PC-3 (cell line): ENCODE results near the gene NLGN1. TPM values are rescaled to one million over a fixed set of nuclear protein-coding genes. Genes with fewer than 3 reads are reported as not detected.

Experiments used
- ATAC-seq: fragments of 200-7000 bp; cut with Tn5 transposase; 2 replicates; pipeline ENCODE4 v1.9.1; 2020; ENCODE audit warnings: mild to moderate bottlenecking, moderate library complexity
- BruUV-seq: library from RNA; stranded (reverse); fragments of 400-500 nt; replicated peaks from 2 replicates; lab custom pipeline; 2021; lab: Mats Ljungman, UMichigan
- CTCF ChIA-PET: fragments of 300-600 bp; sonication (Branson Sonifier 250); formaldehyde crosslinking; loops from one replicate; lab custom pipeline; 2022; ENCODE audit warnings: antibody characterized with exemption; lab: Charles Lee
- POLR2A ChIA-PET: fragments of 300-600 bp; sonication (Branson Sonifier 250); formaldehyde crosslinking; loops from one replicate; lab custom pipeline; 2022; ENCODE audit warnings: antibody characterized with exemption; ENCODE audit not compliant: unreplicated experiment; lab: Charles Lee
- DNase-seq: peaks from one replicate; pipeline ENCODE4 v3.0.0-alpha.2; 2015
- H2AFZ ChIP-seq: fragments of 300-600 bp; sonication (generic); 2 replicates; pipeline ENCODE4 v1.6.0; 2016; ENCODE audit warnings: antibody characterized with exemption, low read length
- H3F3A ChIP-seq: fragments of 300-600 bp; sonication (generic); one replicate; pipeline ENCODE4 v1.6.0; 2017; ENCODE audit warnings: antibody characterized with exemption, low read length, control low read depth, mild to moderate bottlenecking; ENCODE audit not compliant: unreplicated experiment
- H3K27ac ChIP-seq: fragments of 300-600 bp; sonication (generic); 2 replicates; pipeline ENCODE4 v1.5.1; 2016; ENCODE audit warnings: mild to moderate bottlenecking, low read length
- H3K27me3 ChIP-seq: fragments of 300-600 bp; sonication (generic); 2 replicates; pipeline ENCODE4 v1.6.1; 2016; ENCODE audit warnings: low read length, mixed read lengths
- H3K36me3 ChIP-seq: fragments of 300-600 bp; sonication (generic); 2 replicates; pipeline ENCODE4 v1.6.1; 2016; ENCODE audit warnings: low read depth, mixed run types, low read length, mixed read lengths
- H3K4me1 ChIP-seq: fragments of 300-600 bp; sonication (generic); 2 replicates; pipeline ENCODE4 v1.5.1; 2016; ENCODE audit warnings: low read length; ENCODE audit not compliant: insufficient read depth
- H3K4me2 ChIP-seq: fragments of 300-600 bp; sonication (generic); 2 replicates; pipeline ENCODE4 v1.6.0; 2016; ENCODE audit warnings: low read length
- H3K4me3 ChIP-seq: fragments of 300-600 bp; sonication (generic); 2 replicates; pipeline ENCODE4 v1.5.1; 2016; ENCODE audit warnings: mild to moderate bottlenecking, low read length, mixed read lengths
- H3K79me2 ChIP-seq: fragments of 300-600 bp; sonication (generic); 2 replicates; pipeline ENCODE4 v1.6.1; 2017; ENCODE audit warnings: low read length, mixed read lengths
- H3K9ac ChIP-seq: fragments of 300-600 bp; sonication (generic); 2 replicates; pipeline ENCODE4 v1.6.0; 2016; ENCODE audit warnings: mild to moderate bottlenecking, low read length
- H3K9me2 ChIP-seq: fragments of 300-600 bp; sonication (generic); replicated peaks from 2 replicates; pipeline ENCODE4 v1.6.1; 2016; ENCODE audit warnings: mixed run types, low read length, mixed read lengths
- H3K9me3 ChIP-seq: fragments of 300-600 bp; sonication (generic); 2 replicates; pipeline ENCODE4 v1.6.1; 2016; ENCODE audit warnings: low read length, mixed read lengths
- H4K20me1 ChIP-seq: fragments of 300-600 bp; sonication (generic); 2 replicates; pipeline ENCODE4 v1.6.1; 2016; ENCODE audit warnings: low read length, mixed read lengths
- CTCF ChIP-seq: fragments of 300-600 bp; sonication (generic); conservative IDR thresholded peaks from 2 replicates; pipeline ENCODE4 v1.5.1; 2017; ENCODE audit warnings: antibody characterized with exemption, low read depth, mild to moderate bottlenecking, low read length
- EZH2 ChIP-seq: fragments of 300-600 bp; sonication (generic); IDR thresholded peaks from one replicate; pipeline ENCODE4 v1.6.1; 2017; ENCODE audit warnings: antibody characterized with exemption, mild to moderate bottlenecking, low read length; ENCODE audit not compliant: unreplicated experiment
- EZH2phosphoT487 ChIP-seq: fragments of 300-600 bp; sonication (generic); IDR thresholded peaks from 2 replicates; pipeline ENCODE4 v1.6.1; 2018; ENCODE audit warnings: mild to moderate bottlenecking, antibody characterized with exemption, low read length, borderline replicate concordance
- intact Hi-C: fragments of 100-400 bp; cut with micrococcal nuclease; formaldehyde crosslinking; loops from 2 replicates; pipeline ENCODE4 v1.9.0; 2023
- total RNA-seq: library from RNA; depleted of rRNA; stranded (reverse); fragments of >200 nt; gene quantifications from 2 replicates; pipeline ENCODE4 v1.2.3, GENCODE V29; 2014

The NLGN1 gene
- total RNA-seq, 1 experiment from 2014 or later: 0.77 TPM

GRCh38 chr3:174233511-174233910 lies 836.0 kb downstream of the NLGN1 start:
- Histone ChIP-seq H3K79me2 (no peaks in the 10 kb centered on the region), H2AFZ (no peak overlapping the region), H3K9me2 (no peaks in the 10 kb centered on the region), H3K9me3 (no peaks in the 10 kb centered on the region), H3K4me3 (no peak overlapping the region), H3K4me1 (no peaks in the 10 kb centered on the region), H3K36me3 (no peaks in the 10 kb centered on the region), H4K20me1 (no peaks in the 10 kb centered on the region), H3K27ac (no peak overlapping the region), H3F3A (no peaks in the 10 kb centered on the region), H3K4me2 (no peak overlapping the region), H3K27me3 (no peaks in the 10 kb centered on the region), H3K9ac (no peak overlapping the region)
- ChIA-PET CTCF (no interaction called here), POLR2A (no interaction called here)
- no peak for TF ChIP-seq CTCF
- no peak for TF ChIP-seq EZH2
- no peak for TF ChIP-seq EZH2phosphoT487
- intact Hi-C loops: no loop called here
- no TSS peak for BruUV-seq
- no peak for ATAC-seq
- DNase-seq: no peak

GRCh38 chr3:174242311-174243041 lies 844.9 kb downstream of the NLGN1 start:
- Histone ChIP-seq H3F3A (no peaks in the 10 kb centered on the region), H3K27me3 (no peaks in the 10 kb centered on the region), H3K27ac (no peak overlapping the region), H4K20me1 (no peaks in the 10 kb centered on the region), H3K4me3 (no peak overlapping the region), H3K36me3 (no peaks in the 10 kb centered on the region), H2AFZ (no peak overlapping the region), H3K79me2 (no peaks in the 10 kb centered on the region), H3K9me3 (no peaks in the 10 kb centered on the region), H3K4me2 (no peak overlapping the region), H3K9ac (no peak overlapping the region), H3K4me1 (no peaks in the 10 kb centered on the region), H3K9me2 (no peaks in the 10 kb centered on the region)
- intact Hi-C loops: no loop called here
- ChIA-PET POLR2A (no interaction called here), CTCF (no interaction called here)
- ATAC-seq (no peak), DNase-seq (no peak)
- BruUV-seq: no TSS peak
- TF ChIP-seq EZH2phosphoT487 (no peak), EZH2 (no peak), CTCF (no peak)

- TF ChIP-seq EZH2phosphoT487 (no peak), CTCF (no peak), EZH2 (no peak)
- CTCF ChIA-PET: no interaction called here
- POLR2A ChIA-PET: no interaction called here
- no peak overlapping the region for H3K4me3 ChIP-seq
- H3K79me2 ChIP-seq: no peaks in the 10 kb centered on the region
- no peaks in the 10 kb centered on the region for H3K9me3 ChIP-seq
- H3K27ac ChIP-seq: no peak overlapping the region
- DNase-seq: no peak
- intact Hi-C loops: no loop called here
- H3K9me2 ChIP-seq: no peaks in the 10 kb centered on the region
- H3K4me2 ChIP-seq: no peak overlapping the region
- H3F3A ChIP-seq: no peaks in the 10 kb centered on the region
- no peak overlapping the region for H3K9ac ChIP-seq
- H3K27me3 ChIP-seq: no peaks in the 10 kb centered on the region
- H4K20me1 ChIP-seq: no peaks in the 10 kb centered on the region
- no peak for ATAC-seq
- no TSS peak for BruUV-seq
- no peaks in the 10 kb centered on the region for H3K4me1 ChIP-seq
- H3K36me3 ChIP-seq: no peaks in the 10 kb centered on the region
- no peak overlapping the region for H2AFZ ChIP-seq
These were observed 845.6 kb downstream of the NLGN1 start for GRCh38 chr3:174243171-174243570.
